ENCODE results near the gene KLHL3.

GRCh38 chr5:137605411-137605810 is 130.5 kb downstream of the KLHL3 start:
- TF ChIP-seq, protein P1, sequence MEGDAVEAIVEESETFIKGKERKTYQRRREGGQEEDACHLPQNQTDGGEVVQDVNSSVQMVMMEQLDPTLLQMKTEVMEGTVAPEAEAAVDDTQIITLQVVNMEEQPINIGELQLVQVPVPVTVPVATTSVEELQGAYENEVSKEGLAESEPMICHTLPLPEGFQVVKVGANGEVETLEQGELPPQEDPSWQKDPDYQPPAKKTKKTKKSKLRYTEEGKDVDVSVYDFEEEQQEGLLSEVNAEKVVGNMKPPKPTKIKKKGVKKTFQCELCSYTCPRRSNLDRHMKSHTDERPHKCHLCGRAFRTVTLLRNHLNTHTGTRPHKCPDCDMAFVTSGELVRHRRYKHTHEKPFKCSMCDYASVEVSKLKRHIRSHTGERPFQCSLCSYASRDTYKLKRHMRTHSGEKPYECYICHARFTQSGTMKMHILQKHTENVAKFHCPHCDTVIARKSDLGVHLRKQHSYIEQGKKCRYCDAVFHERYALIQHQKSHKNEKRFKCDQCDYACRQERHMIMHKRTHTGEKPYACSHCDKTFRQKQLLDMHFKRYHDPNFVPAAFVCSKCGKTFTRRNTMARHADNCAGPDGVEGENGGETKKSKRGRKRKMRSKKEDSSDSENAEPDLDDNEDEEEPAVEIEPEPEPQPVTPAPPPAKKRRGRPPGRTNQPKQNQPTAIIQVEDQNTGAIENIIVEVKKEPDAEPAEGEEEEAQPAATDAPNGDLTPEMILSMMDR (IDR thresholded peaks at IDR 0.05 in 4 of 5, conservative IDR thresholded peaks at IDR 0.05 in 1 of 5), result no peak
- TF ChIP-seq POLR2A (IDR thresholded peaks at IDR 0.05), result no peak
